Measurements from ENCODE around the gene LMX1B.
A peak's percentile ranks its signal among the peaks of the same experiment; 100 is the strongest.

The LMX1B gene

GRCh38 chr9:126599047-126599650 is 14.6 kb upstream of the LMX1B start:
- FAIRE-seq = no peak
- no peak for DNase-seq (ENCODE audit: extremely low spot score, insufficient read length, low read depth)

DNA sequence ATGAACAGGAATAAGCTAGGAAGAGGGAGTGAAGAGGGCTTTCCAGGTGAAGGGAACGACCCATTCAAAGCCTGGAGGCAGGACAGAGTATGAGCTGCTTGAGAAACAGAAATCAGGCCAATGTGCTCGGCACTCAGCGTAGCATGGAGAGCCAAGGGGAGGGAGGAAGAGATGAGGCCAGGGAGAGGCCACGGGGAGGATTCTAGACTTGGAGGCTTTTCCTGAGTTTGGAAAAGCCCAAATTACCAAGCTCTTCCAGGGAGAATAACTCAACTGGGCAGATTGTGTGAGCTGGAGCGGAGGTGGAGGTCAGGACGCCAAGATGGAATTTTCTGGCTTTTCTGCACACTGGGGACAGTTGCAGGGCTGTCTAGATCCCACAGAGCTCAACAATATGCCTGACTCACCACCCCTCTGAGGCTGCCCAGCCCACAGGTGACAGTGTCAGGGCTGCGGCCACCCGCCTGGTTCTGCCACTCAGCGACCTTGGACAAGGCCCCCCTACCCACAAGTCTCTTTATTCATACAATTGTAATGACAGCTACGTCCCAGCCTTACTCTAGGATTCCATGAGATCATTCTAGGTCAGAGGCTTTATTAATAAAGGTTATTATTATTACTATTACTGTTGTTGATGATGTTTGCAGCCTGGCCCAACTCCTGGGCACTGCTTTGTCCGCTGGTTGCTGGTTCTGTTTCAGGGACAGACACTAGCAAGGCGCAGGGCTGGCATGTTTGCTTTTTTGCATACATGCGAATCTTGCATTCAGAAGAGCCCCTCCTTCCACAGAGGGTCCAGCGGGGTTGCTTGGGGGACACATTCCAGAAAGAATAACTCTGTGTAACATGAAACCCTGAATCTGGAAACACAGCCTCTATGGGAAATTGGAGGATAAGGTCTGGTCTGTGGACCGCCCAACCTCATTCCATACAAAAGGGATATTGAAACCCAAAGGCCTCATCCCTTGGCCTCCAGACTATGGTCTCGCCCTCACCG is 9.4 kb upstream of the LMX1B start:
- DNase-seq (ENCODE audit: extremely low spot score, insufficient read length, low read depth) (no peak), FAIRE-seq (no peak)

DNA sequence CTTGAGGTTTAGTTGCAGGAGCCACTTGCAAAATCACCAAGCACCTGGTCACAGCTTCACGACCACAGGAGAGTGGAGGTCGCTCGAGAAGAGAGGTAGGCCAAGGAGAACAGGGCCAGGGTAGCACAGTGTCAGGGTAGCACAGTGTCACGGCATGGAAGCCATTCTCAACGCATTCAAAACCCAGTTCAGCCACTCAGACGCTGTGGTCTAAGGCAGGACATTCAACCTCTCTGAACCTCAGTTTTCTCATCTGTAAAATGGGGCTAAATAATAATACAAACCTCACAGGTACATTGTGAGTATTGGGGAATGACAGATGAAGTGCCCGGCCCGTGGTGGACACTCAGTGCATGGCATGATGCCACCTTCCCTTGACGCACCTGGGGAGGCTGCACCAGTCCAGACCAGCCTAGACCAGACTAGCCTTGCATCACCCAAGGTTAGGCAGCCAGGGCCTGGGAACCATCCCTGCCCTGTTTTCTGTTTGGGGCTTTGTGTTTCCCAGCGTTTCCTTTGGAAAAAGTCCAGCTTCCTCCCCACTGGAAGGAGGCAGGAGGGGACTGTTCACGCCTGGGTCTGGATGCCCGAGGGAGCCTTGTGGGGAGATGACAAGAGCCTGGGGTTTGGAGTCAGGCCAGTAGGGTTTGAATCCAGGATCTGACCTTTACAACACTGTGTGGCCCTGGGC is 7.8 kb upstream of the LMX1B start:
- DNase-seq (ENCODE audit: extremely low spot score, insufficient read length, low read depth) (no peak), FAIRE-seq (no peak)

- DNase-seq (ENCODE audit: extremely low spot score, insufficient read length, low read depth) = no peak
- no peak for FAIRE-seq
These were observed 7.3 kb upstream of the LMX1B start for GRCh38 chr9:126606483-126606870.

DNA sequence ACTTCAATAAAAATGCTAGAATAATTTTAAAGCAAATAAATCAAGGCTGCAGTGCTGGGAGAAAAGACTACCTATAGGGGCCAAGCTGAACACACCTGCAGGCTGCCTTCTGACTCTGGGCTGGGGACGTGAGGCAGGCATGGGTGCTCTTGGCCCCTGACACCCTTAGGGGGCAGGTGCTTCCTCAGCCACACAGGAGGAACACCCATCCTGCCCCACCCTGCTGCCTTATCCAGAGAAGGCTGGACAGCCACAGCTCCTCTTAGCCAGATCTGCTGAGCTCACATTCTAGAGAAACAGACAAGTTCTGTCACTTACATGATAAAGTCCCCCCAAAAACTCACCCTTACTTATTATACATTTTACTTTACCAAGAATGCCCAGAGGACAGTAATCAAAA is 6.6 kb upstream of the LMX1B start:
- DNase-seq (ENCODE audit: extremely low spot score, insufficient read length, low read depth) (no peak), FAIRE-seq (no peak)

- FAIRE-seq (no peak), DNase-seq (ENCODE audit: extremely low spot score, insufficient read length, low read depth) (no peak)
These were observed 6.0 kb upstream of the LMX1B start for GRCh38 chr9:126607731-126608130.

DNA sequence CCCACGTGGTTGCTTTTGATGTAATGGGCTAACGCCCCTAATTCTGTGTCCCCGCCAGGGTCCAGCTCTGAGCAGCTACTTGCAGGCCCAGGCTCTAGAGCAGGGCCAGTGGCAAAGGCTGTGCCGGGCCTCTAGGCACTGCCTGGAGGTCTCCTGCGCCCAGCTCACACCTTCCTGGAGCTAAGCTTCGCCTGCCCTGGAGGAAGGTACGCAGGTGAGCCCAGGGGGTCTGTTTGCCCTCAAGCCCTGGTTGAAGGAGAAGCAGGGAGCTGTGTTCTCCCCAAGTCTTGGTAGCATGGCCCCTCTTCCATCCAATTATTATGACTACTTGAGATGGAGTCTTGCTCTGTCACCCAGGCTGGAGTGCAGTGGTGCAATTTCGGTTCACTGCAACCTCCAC is 5.2 kb upstream of the LMX1B start:
- DNase-seq (ENCODE audit: extremely low spot score, insufficient read length, low read depth) = no peak
- no peak for FAIRE-seq

GRCh38 chr9:126609191-126609590 is 4.5 kb upstream of the LMX1B start:
- FAIRE-seq (no peak), DNase-seq (ENCODE audit: extremely low spot score, insufficient read length, low read depth) (no peak)

DNA sequence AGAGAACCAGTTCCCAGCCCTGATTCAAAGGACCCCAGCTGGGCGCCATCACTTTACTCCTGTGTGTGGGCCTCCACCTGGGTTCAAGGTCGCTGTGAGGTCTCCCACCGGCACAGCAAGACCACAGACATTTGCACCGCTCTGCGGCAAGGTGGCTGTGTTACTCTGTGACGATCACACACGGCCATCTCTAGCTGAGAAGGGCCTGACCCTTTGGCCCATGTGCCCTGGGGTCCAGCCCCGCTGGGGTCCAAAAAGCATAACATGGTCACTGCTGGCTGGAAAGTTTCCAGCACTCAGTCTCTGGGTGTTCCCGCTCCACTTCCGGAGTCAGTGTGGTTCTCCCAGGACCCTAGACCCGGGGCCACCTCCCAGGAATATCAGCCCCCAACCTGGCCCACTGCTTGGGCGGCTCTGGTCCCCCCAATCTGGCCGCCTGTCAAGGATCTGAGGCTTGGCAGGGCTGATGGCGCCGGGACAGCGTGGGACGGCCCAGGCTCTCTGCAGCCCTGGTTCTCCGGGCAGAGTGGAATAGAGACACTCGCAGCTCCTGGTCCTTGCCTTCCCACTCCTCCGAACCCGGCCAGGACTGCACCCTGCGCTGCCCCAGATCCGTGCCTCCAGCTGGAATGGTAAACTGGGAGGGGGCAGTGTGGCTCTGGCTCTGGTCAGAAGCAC is 3.9 kb upstream of the LMX1B start:
- no peak for DNase-seq (ENCODE audit: extremely low spot score, insufficient read length, low read depth)
- no peak for FAIRE-seq

DNA sequence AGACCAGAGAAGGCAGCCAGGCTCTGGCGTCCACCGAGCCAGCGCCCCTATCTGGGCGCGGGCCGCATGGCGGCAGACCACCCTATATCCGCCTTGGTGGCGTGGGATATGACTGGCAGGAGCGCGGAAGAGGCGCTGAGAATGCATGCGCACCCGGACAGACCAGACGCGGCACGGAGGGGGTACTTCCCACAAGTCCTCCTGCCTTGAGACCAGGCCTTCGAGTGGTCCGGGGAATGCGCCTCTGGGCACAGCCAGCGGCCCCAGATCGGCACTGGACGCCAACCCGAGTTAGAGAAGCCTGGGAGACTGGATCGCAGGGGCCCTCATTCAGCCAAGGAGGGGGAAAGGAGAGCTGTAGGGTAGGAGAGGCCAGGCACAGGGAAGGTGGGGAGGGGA is 2.5 kb upstream of the LMX1B start:
- DNase-seq (ENCODE audit: extremely low spot score, insufficient read length, low read depth) (no peak), FAIRE-seq (no peak)

GRCh38 chr9:126611592-126612325 is 2.0 kb upstream of the LMX1B start:
- peak; percentile 62 for DNase-seq (ENCODE audit: extremely low spot score, insufficient read length, low read depth)
- FAIRE-seq = peak; percentile 65

DNA sequence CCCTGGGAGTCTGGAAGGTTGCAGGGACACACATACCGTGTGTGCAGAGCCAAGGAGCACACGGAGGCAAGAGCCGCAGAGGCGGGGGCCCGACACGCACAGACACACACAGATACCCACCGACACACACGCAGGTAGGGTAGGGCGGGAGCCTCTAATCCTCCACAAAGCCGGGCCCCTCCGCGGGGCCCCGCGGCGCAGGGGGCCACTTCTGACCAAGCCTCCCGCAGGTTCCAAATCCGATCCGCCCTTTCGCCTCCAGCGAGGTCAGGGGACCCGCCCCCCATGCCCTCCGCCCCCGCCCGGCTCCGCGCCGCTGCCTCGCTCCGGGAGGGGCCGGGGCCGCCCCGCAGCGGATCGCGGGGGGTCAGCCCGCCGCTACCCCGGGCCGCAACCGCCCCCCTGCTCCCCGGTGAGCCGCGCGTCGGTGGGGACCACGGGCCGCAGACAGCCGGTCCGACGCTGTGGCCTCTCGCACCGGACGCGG is 1.4 kb upstream of the LMX1B start:
- FAIRE-seq (no peak), DNase-seq (ENCODE audit: extremely low spot score, insufficient read length, low read depth) (no peak)

- FAIRE-seq (no peak), DNase-seq (ENCODE audit: extremely low spot score, insufficient read length, low read depth) (no peak)
These were observed 701 bp upstream of the LMX1B start for GRCh38 chr9:126612813-126613641.

- no peak for FAIRE-seq
- no peak for DNase-seq (ENCODE audit: extremely low spot score, insufficient read length, low read depth)
These were observed 343 bp downstream of the LMX1B start for GRCh38 chr9:126614088-126614454.

DNA sequence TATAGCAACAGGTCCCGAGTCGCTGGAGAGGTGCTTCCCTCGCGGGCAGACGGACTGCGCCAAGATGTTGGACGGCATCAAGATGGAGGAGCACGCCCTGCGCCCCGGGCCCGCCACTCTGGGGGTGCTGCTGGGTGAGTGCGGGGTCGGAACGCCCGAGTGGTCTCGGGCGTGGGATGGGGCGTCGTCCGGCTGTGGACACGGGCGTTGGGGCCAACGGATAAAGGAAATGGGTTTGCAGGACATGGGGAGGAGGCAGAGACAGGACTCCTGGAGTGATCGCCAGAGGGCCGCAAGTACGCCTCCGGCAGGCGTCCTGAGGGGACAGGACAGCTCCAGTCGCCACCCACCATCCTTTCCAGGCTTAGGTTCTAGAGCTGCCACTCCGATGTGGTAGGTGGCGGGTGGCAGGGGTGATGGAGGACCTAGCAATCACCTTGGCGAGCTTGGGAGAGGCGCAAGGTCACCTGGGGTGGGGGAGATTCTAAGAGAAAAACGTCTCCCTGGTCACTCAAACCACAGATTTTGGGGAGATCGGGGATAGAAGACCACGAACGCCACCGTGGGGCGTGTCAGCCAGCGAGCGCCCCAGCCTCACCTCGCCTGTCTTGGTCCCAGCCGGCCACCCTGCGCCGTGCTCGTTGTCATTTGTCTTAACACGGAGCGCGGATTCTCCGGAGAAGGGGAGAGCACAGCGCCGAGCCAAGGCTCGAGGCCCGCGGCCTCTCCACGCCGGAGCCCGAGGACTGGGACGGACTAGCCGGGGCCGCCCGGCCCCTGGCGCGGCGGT is 922 bp downstream of the LMX1B start:
- FAIRE-seq (no peak), DNase-seq (ENCODE audit: extremely low spot score, insufficient read length, low read depth) (no peak)

DNA sequence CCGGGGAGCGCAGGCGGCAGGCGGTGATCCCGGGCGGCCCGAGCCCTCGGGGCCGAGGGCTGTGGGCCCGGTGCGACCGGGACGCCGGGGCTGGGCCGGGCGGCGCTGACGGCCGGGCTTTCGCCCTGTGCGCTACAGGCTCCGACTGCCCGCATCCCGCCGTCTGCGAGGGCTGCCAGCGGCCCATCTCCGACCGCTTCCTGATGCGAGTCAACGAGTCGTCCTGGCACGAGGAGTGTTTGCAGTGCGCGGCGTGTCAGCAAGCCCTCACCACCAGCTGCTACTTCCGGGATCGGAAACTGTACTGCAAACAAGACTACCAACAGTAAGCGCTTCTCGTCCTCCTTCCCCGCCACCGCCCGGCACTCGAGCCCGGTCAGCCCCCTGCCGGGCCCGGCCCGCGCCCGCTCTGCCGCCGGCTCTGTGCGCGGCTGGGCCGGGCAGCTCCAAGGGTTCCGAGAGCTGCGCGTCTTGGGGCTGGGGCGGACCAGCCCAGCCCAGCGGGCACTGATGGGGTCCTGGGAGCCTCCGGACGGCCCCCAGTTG is 1.6 kb downstream of the LMX1B start:
- no peak for FAIRE-seq
- no peak for DNase-seq (ENCODE audit: extremely low spot score, insufficient read length, low read depth)

DNA sequence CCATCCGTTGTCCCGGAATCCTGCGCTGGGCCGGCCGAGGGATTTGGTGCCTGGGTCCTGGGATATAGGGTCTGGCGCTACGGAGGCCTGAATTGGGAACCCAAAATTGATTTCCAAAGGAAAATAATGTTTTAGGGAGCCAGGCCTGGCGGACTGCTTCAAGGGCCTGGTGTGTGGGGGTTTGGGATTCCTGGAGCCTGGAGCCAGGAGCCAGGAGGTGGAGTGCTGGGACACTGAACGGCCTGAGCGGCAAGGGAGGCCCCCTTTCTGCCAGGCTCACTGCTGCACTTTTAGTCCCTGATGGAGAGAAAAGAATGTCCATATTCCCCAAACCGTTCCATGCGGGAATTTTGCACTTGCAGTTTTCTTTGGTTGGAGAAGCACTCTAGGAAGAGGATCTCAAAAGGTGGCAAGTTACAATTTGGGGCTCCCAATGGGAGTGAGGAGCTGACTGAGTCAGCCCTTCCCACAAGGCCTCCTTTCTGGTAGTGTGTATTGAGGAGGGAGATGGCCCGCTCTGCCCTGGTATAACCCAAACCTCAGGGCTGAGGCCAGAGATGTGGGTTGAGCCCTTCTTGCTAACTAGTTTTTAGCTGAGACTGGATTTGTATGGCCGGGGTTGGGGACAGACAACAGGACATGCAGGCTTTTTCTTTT is 2.2 kb downstream of the LMX1B start:
- FAIRE-seq (no peak), DNase-seq (ENCODE audit: extremely low spot score, insufficient read length, low read depth) (no peak)
